SK-N-SH (cell line): ENCODE measurements around the gene JMJD7. TPM values are rescaled to one million over a fixed set of nuclear protein-coding genes. Genes with fewer than 3 reads are reported as not detected.

Experiments
- CTCF ChIA-PET: fragments of 300-600, 350-600 bp; formaldehyde crosslinking; extraction: SDS; loops from one replicate; lab custom pipeline; 2021; lab: Yijun Ruan, JAX
- POLR2A ChIA-PET: fragments of 350-600 bp; sonication (Branson Sonifier 250); formaldehyde crosslinking; extraction: SDS; loops from one replicate; lab custom pipeline; 2020; ENCODE audit warnings: antibody characterized with exemption, inconsistent platforms; lab: Yijun Ruan, JAX
- DNase-seq: peaks from one replicate; pipeline ENCODE4 v3.0.0; 2012
- H2AFZ ChIP-seq: fragments of 200-600 bp; sonication (generic); 2 replicates; pipeline ENCODE4 v1.8.1; 2016; ENCODE audit warnings: antibody characterized with exemption, mild to moderate bottlenecking, low read depth
- H3F3A ChIP-seq: fragments of 200-600 bp; sonication (generic); replicated peaks from 2 replicates; pipeline ENCODE3; 2016; ENCODE audit warnings: antibody characterized with exemption, mild to moderate bottlenecking; ENCODE audit not compliant: insufficient read depth
- H3K27ac ChIP-seq, 2 experiments: fragments of 200-500 bp in 1 of 2; fragments of 200-600 bp in 1 of 2; sonication (Bioruptor generic) in 1 of 2; sonication (generic), shearing (Covaris generic) in 1 of 2; 2 replicates each; pipeline versions ENCODE4 v1.5.1 to v1.6.1; 2014 to 2016; ENCODE audit warnings: low read depth in 2 of 2, inconsistent platforms in 1 of 2, low read length in 1 of 2, mild to moderate bottlenecking in 1 of 2, mixed read lengths in 1 of 2
- H3K27me3 ChIP-seq: fragments of 200-600 bp; sonication (generic), shearing (Covaris generic); 2 replicates; pipeline ENCODE4 v1.6.1; 2016; ENCODE audit warnings: mixed run types; ENCODE audit not compliant: insufficient read depth
- H3K36me3 ChIP-seq, 2 experiments: fragments of 200-500 bp in 1 of 2; fragments of 200-600 bp in 1 of 2; sonication (Bioruptor generic) in 1 of 2; sonication (generic) in 1 of 2; replicated peaks in 1 of 2; 2 replicates each; pipeline versions ENCODE3 to v1.5.1; 2014 to 2016; ENCODE audit warnings: low read length in 1 of 2, mild to moderate bottlenecking in 1 of 2; ENCODE audit not compliant: insufficient read depth in 2 of 2, control insufficient read depth in 1 of 2
- H3K4me1 ChIP-seq, 2 experiments: fragments of 200-500 bp in 1 of 2; fragments of 200-600 bp in 1 of 2; sonication (Bioruptor generic) in 1 of 2; sonication (generic), shearing (Covaris generic) in 1 of 2; 2 replicates each; pipeline versions ENCODE4 v1.5.1 to v1.6.1; 2014 to 2016; ENCODE audit warnings: low read depth in 1 of 2, low read length in 1 of 2, mixed run types in 1 of 2; ENCODE audit not compliant: insufficient read depth in 2 of 2, control insufficient read depth in 1 of 2
- H3K4me2 ChIP-seq: fragments of 200-600 bp; sonication (generic), shearing (Covaris generic); 2 replicates; pipeline ENCODE4 v1.6.1; 2017; ENCODE audit warnings: mixed run types
- H3K4me3 ChIP-seq, 2 experiments: fragments of 200-500 bp in 1 of 2; fragments of 200-600 bp in 1 of 2; sonication (Bioruptor generic) in 1 of 2; sonication (generic), shearing (Covaris generic) in 1 of 2; 2 replicates each; pipeline versions ENCODE4 v1.5.1 to v1.8.1; 2014 to 2016; ENCODE audit warnings: low read depth in 2 of 2, inconsistent platforms in 1 of 2, low read length in 1 of 2, mild to moderate bottlenecking in 1 of 2, mixed read lengths in 1 of 2, moderate library complexity in 1 of 2
- H3K79me2 ChIP-seq: fragments of 200-600 bp; sonication (generic); 2 replicates; pipeline ENCODE4 v1.8.1; 2017; ENCODE audit warnings: mild to moderate bottlenecking; ENCODE audit not compliant: insufficient read depth
- H3K9ac ChIP-seq: fragments of 200-600 bp; sonication (generic); 2 replicates; pipeline ENCODE4 v1.6.1; 2017; ENCODE audit warnings: mixed run types
- H3K9me2 ChIP-seq: fragments of 200-600 bp; sonication (generic); 2 replicates; pipeline ENCODE4 v1.6.1; 2017; ENCODE audit warnings: mixed run types
- H3K9me3 ChIP-seq: fragments of 200-600 bp; sonication (generic); 2 replicates; pipeline ENCODE4 v1.6.1; 2017; ENCODE audit warnings: mixed run types, mild to moderate bottlenecking, moderate library complexity
- H4K20me1 ChIP-seq: fragments of 200-600 bp; sonication (generic); 2 replicates; pipeline ENCODE4 v1.6.1; 2017; ENCODE audit warnings: mild to moderate bottlenecking, mixed run types; ENCODE audit not compliant: insufficient read depth
- CHD2 ChIP-seq: fragments of 150-350 bp; IDR thresholded peaks from 2 replicates; pipeline ENCODE4 v1.6.1; 2018; ENCODE audit warnings: low read length; ENCODE audit not compliant: partially characterized antibody
- EP300 ChIP-seq, 2 experiments: IDR thresholded peaks; 2 replicates each; pipeline versions ENCODE4 v1.4.0 to v1.6.1; 2012; ENCODE audit warnings: borderline replicate concordance in 1 of 2, low read depth in 1 of 2, low read length in 1 of 2
- EZH2phosphoT487 ChIP-seq: fragments of 200-600 bp; sonication (generic); IDR thresholded peaks from 2 replicates; pipeline ENCODE4 v1.6.1; 2017; ENCODE audit warnings: low read depth, mixed run types, mild to moderate bottlenecking, antibody characterized with exemption, moderate library complexity, borderline replicate concordance
- FOSL2 ChIP-seq: IDR thresholded peaks from 2 replicates; pipeline ENCODE4 v1.4.0; 2012; ENCODE audit warnings: low read depth, mild to moderate bottlenecking, moderate library complexity, borderline replicate concordance
- FOXM1 ChIP-seq: IDR thresholded peaks from 2 replicates; pipeline ENCODE4 v1.4.0; 2012; ENCODE audit warnings: low read depth, mild to moderate bottlenecking
- GABPA ChIP-seq: IDR thresholded peaks from 2 replicates; pipeline ENCODE4 v1.4.0; 2012; ENCODE audit warnings: low read depth, mild to moderate bottlenecking
- JUND ChIP-seq: IDR thresholded peaks from 2 replicates; pipeline ENCODE4 v1.4.0; 2012
- MEF2A ChIP-seq: IDR thresholded peaks from 2 replicates; pipeline ENCODE4 v1.4.0; 2012; ENCODE audit warnings: low read depth, borderline replicate concordance
- MXI1 ChIP-seq: IDR thresholded peaks from 2 replicates; pipeline ENCODE4 v1.6.1; 2012; ENCODE audit warnings: mild to moderate bottlenecking, low read depth, low read length, improper control_type of control experiment
- NRF1 ChIP-seq: IDR thresholded peaks from 2 replicates; pipeline ENCODE4 v1.6.1; 2012; ENCODE audit warnings: low read depth, mild to moderate bottlenecking, low read length
- POLR2AphosphoS5 ChIP-seq: IDR thresholded peaks from 2 replicates; pipeline ENCODE4 v1.6.1; 2012; ENCODE audit warnings: low read depth, low read length
- REST ChIP-seq: IDR thresholded peaks from 2 replicates; pipeline ENCODE4 v1.6.1; 2012; ENCODE audit warnings: mild to moderate bottlenecking, low read depth, low read length, moderate library complexity
- RFX5 ChIP-seq: IDR thresholded peaks from 2 replicates; pipeline ENCODE4 v1.6.1; 2012; ENCODE audit warnings: mild to moderate bottlenecking, improper control_type of control experiment, low read length
- SIN3A ChIP-seq: IDR thresholded peaks from 2 replicates; pipeline ENCODE4 v1.6.1; 2012; ENCODE audit warnings: low read depth, mild to moderate bottlenecking, low read length, moderate library complexity, borderline replicate concordance
- SMC3 ChIP-seq: IDR thresholded peaks from 2 replicates; pipeline ENCODE4 v1.6.1; 2012; ENCODE audit warnings: low read depth, low read length, improper control_type of control experiment
- TAF1 ChIP-seq: IDR thresholded peaks from 2 replicates; pipeline ENCODE4 v1.6.1; 2012; ENCODE audit warnings: low read depth, mild to moderate bottlenecking, low read length, moderate library complexity, borderline replicate concordance
- TEAD4 ChIP-seq: IDR thresholded peaks from 2 replicates; pipeline ENCODE4 v1.4.0; 2012; ENCODE audit warnings: mild to moderate bottlenecking, borderline replicate concordance; ENCODE audit not compliant: insufficient read depth
- YY1 ChIP-seq: IDR thresholded peaks from 2 replicates; pipeline ENCODE4 v1.4.0; 2012; ENCODE audit warnings: low read depth, mild to moderate bottlenecking
- WGBS: methylation state at CpG from one replicate; pipeline ENCODE4 v1.1.6; 2017; ENCODE audit warnings: low lambda C conversion rate; 5-methylcytosine and 5-hydroxymethylcytosine counted together
- polyA plus RNA-seq, 3 experiments: library from polyadenylated mRNA; depleted of rRNA; stranded (reverse); fragments of >200 nt; gene quantifications; 2 replicates each; pipeline ENCODE4 v1.2.3, GENCODE V29; 2012
- TF ChIP-seq, protein P1 (sequence below): fragments of 150-350 bp; IDR thresholded peaks from 2 replicates; pipeline ENCODE4 v1.6.1; 2016; ENCODE audit warnings: mild to moderate bottlenecking, low read depth, low read length
- TF ChIP-seq, protein P2 (sequence below): IDR thresholded peaks from 2 replicates; pipeline ENCODE4 v1.4.0; 2012; ENCODE audit warnings: low read depth, borderline replicate concordance

Gene JMJD7
- polyA plus RNA-seq, 1 of the 3 experiments (the other 2 are of a cell fraction), result 6.5 TPM

DNA sequence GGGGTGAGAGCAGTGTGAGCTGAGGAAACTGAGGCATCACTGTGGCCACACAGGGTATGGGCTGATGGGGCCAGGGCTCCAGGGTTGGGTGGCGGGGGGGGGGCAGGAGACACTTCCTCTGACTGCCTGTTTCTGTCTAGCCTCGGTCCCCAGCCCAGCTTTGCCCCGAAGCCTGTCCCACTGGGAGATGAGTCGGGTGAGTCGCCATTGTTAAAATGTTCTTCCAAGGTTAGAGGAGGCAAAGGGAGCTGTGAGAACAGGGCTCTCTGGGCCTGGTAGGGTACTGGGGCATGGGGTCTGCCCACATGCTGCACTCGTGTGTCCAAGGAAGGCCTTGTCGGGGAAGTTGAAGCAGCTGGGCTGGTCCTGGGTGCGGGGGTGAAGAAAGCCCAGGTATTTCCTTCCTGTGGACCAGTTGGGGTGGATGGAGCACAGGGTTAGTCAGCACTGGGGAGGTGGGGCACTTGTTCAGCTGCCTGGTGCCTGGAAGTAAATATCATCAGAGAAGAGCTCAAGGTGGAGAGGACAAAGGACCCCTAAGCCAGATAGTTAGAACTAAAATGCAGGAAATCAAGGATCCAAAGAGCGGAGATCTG lies 8.3 kb upstream of the JMJD7 start:
- WGBS, result 99% methylated on average over 9 of the region's 9 CpGs
- no peaks in the 10 kb centered on the region for H3K79me2 ChIP-seq
- no peak overlapping the region for H3K9ac ChIP-seq
- ChIA-PET POLR2A (no interaction called here), CTCF (interaction anchor here (0.7 to 8.6 kb wide), 4 partner anchors 8 to 216 kb away, joined by 3 to 66 read pairs (median 16); partner anchors contain the start of gene MAPKBP1)
- no peaks in the 10 kb centered on the region for H3K9me2 ChIP-seq
- no peak for TF ChIP-seq TAF1
- no peak for TF ChIP-seq RFX5
- TF ChIP-seq FOSL2, result no peak
- no peak for TF ChIP-seq GABPA
- TF ChIP-seq, protein P1, sequence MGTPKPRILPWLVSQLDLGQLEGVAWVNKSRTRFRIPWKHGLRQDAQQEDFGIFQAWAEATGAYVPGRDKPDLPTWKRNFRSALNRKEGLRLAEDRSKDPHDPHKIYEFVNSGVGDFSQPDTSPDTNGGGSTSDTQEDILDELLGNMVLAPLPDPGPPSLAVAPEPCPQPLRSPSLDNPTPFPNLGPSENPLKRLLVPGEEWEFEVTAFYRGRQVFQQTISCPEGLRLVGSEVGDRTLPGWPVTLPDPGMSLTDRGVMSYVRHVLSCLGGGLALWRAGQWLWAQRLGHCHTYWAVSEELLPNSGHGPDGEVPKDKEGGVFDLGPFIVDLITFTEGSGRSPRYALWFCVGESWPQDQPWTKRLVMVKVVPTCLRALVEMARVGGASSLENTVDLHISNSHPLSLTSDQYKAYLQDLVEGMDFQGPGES, result no peak
- no peak for TF ChIP-seq FOXM1
- TF ChIP-seq POLR2AphosphoS5, result no peak
- TF ChIP-seq MXI1, result no peak
- no peak for TF ChIP-seq NRF1
- no peak for TF ChIP-seq SIN3A
- no peak for TF ChIP-seq EZH2phosphoT487
- TF ChIP-seq EP300 (IDR thresholded peaks at IDR 0.05; ENCODE audit: borderline replicate concordance in 1 of 2, low read depth in 1 of 2, low read length in 1 of 2), result no peak
- TF ChIP-seq SMC3, result no peak
- no peak for TF ChIP-seq YY1
- no peak for TF ChIP-seq CHD2
- no peak overlapping the region for H3K27ac ChIP-seq
- no peak for DNase-seq
- H3K9me3 ChIP-seq, result no peaks in the 10 kb centered on the region
- H3K4me2 ChIP-seq, result no peak overlapping the region
- no peaks in the 10 kb centered on the region for H3K27me3 ChIP-seq
- no peak overlapping the region for H2AFZ ChIP-seq
- H3K36me3 ChIP-seq, result peaks cover 0 to 72% of the 10 kb centered on the region in 2 experiments
- no peaks in the 10 kb centered on the region for H3K4me1 ChIP-seq
- no peaks in the 10 kb centered on the region for H3F3A ChIP-seq
- H3K4me3 ChIP-seq, result no peak overlapping the region
- no peaks in the 10 kb centered on the region for H4K20me1 ChIP-seq

GRCh38 chr15:41820791-41821423 lies 7.0 kb upstream of the JMJD7 start:
- H3K36me3 ChIP-seq, result peaks cover 0 to 75% of the 10 kb centered on the region in 2 experiments
- no peaks in the 10 kb centered on the region for H3K79me2 ChIP-seq
- no peaks in the 10 kb centered on the region for H3F3A ChIP-seq
- POLR2A ChIA-PET, result interaction anchor here (0.5 kb wide), 1 partner anchor 149 kb away, joined by 3 read pairs; no protein-coding TSS in a partner anchor
- H3K4me1 ChIP-seq, result no peaks in the 10 kb centered on the region
- H3K27me3 ChIP-seq, result no peaks in the 10 kb centered on the region
- no peak overlapping the region for H2AFZ ChIP-seq
- H3K4me2 ChIP-seq, result no peak overlapping the region
- H3K9me3 ChIP-seq, result no peaks in the 10 kb centered on the region
- no peaks in the 10 kb centered on the region for H4K20me1 ChIP-seq
- CTCF ChIA-PET, result interaction anchor here (0.7 to 8.6 kb wide), 6 partner anchors 10 to 355 kb away, joined by 3 to 66 read pairs (median 9); partner anchors contain the start of gene MAPKBP1
- H3K4me3 ChIP-seq, result no peak overlapping the region
- DNase-seq, result no peak
- no peak overlapping the region for H3K27ac ChIP-seq
- 81% methylated on average over 3 of the region's 6 CpGs for WGBS
- H3K9ac ChIP-seq, result no peak overlapping the region
- no peaks in the 10 kb centered on the region for H3K9me2 ChIP-seq
- TF ChIP-seq MEF2A, result no peak
- TF ChIP-seq, protein P2, sequence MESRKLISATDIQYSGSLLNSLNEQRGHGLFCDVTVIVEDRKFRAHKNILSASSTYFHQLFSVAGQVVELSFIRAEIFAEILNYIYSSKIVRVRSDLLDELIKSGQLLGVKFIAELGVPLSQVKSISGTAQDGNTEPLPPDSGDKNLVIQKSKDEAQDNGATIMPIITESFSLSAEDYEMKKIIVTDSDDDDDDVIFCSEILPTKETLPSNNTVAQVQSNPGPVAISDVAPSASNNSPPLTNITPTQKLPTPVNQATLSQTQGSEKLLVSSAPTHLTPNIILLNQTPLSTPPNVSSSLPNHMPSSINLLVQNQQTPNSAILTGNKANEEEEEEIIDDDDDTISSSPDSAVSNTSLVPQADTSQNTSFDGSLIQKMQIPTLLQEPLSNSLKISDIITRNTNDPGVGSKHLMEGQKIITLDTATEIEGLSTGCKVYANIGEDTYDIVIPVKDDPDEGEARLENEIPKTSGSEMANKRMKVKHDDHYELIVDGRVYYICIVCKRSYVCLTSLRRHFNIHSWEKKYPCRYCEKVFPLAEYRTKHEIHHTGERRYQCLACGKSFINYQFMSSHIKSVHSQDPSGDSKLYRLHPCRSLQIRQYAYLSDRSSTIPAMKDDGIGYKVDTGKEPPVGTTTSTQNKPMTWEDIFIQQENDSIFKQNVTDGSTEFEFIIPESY, result no peak
- no peak for TF ChIP-seq JUND
- no peak for TF ChIP-seq SIN3A
- no peak for TF ChIP-seq TEAD4
- TF ChIP-seq REST, result no peak
